Measurements from ENCODE around the gene ZSCAN31. TPM values are rescaled to one million over a fixed set of nuclear protein-coding genes. Genes with fewer than 3 reads are reported as not detected.
"Not testable (repeated sequence)": the region's sequence is repeated elsewhere in the genome, so short reads cannot be mapped to it uniquely, and the experiment has no call there.

Gene ZSCAN31
- polyA plus RNA-seq, 6 donors from 2014 or later = 0.54 to 3.3 (median 1.5) TPM; not detected in 1

DNA sequence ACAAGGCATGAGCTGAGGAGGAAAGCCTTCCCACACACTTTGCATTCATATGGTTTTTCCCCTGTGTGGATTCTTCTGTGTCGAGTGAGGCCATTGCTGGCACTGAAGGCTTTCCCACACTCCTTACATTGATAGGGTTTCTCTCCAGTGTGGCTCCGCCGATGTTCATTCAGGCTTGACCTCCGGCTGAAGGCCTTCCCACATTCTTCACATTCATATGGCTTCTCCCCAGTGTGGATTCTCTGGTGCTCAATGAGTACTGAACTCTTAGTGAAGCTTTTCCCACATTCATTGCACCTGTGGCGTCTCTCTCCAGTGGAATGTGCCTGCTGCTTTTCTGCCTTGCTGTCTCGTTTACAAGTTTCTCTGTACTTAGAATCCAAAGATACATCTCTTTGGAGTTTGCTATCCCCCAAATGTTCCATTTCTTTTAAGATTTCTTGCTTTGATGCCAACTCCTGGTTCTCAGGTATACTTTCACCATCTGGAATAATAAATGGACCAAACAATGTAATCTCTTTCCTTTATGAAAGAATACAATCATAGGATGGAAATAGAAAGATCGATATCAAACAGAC, 9.5 kb downstream of the ZSCAN31 start:
- Mint-ChIP-seq H3K4me3 (no peak overlapping the region), H3K36me3 (peaks cover 30 to 44% of the 10 kb centered on the region in 2 donors)

DNA sequence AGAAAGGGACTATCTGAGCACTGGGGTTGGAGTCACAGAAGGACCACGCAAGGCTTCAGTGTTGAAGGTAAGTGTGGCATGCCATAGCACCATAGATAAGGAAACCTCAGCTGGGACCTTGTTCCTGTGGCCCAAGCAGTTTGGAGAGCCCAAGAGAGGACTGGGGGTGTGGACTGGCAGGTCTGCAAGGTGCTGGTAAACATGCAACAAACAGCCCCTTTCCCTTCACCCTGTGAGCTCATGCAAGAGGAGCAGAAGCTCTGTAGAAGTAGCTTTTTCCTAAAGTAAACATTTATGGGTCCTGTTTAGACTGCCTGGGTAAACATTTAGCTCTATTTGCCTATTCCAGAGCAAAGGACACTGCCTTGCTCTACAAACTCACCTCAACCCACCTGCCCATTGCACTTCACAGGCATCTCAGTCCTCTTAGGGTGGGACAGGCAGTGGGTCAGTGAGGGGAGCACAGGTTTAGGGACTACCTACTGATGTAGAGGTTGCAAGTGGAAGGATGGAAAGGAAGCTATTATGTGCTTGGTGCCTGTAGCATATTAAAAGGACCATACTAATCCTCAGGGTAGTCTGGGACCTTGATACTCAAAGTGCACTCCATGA, 12.0 kb downstream of the ZSCAN31 start:
- H3K4me1 Mint-ChIP-seq = no peaks in the 10 kb centered on the region
- H3K36me3 Mint-ChIP-seq = peaks cover 32 to 41% of the 10 kb centered on the region in 2 donors
- no peak overlapping the region for H3K4me3 Mint-ChIP-seq
- no peak for ATAC-seq (ENCODE audit: low read depth in 2 of 2)
- H3K27ac Mint-ChIP-seq = peak overlapping the region in 1 of 6 donors; percentile 38
- H3K9me3 Mint-ChIP-seq = peaks cover 23 to 59% (median 40%) of the 10 kb centered on the region in 7 donors
- no peak for DNase-seq
- H3K27me3 Mint-ChIP-seq = peaks cover 0 to 10% (median 0%) of the 10 kb centered on the region in 3 donors

More for the DNA sequence above, 9.5 kb downstream of the ZSCAN31 start:
- Mint-ChIP-seq H3K4me1 (no peaks in the 10 kb centered on the region), H3K9me3 (peaks cover 27 to 52% (median 41%) of the 10 kb centered on the region in 7 donors), H3K27ac (no peak overlapping the region), H3K27me3 (peaks cover 0 to 10% (median 0%) of the 10 kb centered on the region in 3 donors)
- no peak for ATAC-seq (ENCODE audit: low read depth in 2 of 2)
- DNase-seq = no peak

DNA sequence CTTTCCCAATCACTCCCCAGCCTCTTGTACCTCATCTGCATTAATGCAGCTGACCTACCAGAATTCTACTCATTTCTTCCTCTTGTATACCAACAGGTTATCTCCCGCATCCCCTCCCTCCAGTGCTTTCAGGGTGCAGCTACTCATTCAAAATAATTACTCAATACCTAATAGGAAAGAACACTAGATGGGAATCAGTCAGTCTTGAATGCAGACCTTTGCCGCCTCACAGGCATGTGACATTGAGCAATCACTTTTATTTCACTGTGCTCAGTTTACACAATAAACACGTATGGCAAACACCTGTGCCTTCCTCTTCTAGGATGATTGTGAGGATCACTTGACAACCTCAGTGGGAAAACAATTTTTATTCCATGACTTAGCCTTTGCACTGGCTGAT, 13.3 kb downstream of the ZSCAN31 start:
- peaks cover 21 to 49% (median 30%) of the 10 kb centered on the region in 7 donors for H3K9me3 Mint-ChIP-seq
- H3K4me3 Mint-ChIP-seq = no peak overlapping the region
- peaks cover 0 to 10% (median 0%) of the 10 kb centered on the region in 3 donors for H3K27me3 Mint-ChIP-seq
- H3K36me3 Mint-ChIP-seq = peaks cover 28 to 33% of the 10 kb centered on the region in 2 donors
- no peaks in the 10 kb centered on the region for H3K4me1 Mint-ChIP-seq
- ATAC-seq (ENCODE audit: low read depth in 2 of 2) (no peak), DNase-seq (no peak)
- no peak overlapping the region for H3K27ac Mint-ChIP-seq

DNA sequence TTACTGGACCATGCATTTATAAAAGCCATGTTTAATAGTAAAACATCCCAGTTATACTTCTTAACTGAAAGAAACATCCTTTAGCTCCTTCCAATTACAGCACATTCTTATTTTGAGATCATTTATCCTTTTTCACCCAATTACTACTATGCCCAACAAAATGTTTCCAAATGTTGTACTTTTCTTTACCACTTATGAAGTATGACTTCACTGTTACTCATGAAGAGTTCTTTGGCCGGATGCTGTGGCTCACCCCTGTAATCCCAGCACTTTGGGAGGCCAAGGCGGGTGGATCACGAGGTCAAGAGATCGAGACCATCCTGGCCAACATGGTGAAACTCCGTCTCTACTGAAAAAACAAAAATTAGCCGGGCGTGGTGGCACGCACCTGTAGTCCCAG, 18.1 kb downstream of the ZSCAN31 start:
- peaks cover 7 to 11% of the 10 kb centered on the region in 2 donors for H3K36me3 Mint-ChIP-seq
- not testable (repeated sequence) for DNase-seq; H3K27me3 Mint-ChIP-seq; H3K4me1 Mint-ChIP-seq; H3K27ac Mint-ChIP-seq; H3K4me3 Mint-ChIP-seq; ATAC-seq (ENCODE audit: low read depth in 2 of 2); H3K9me3 Mint-ChIP-seq

DNA sequence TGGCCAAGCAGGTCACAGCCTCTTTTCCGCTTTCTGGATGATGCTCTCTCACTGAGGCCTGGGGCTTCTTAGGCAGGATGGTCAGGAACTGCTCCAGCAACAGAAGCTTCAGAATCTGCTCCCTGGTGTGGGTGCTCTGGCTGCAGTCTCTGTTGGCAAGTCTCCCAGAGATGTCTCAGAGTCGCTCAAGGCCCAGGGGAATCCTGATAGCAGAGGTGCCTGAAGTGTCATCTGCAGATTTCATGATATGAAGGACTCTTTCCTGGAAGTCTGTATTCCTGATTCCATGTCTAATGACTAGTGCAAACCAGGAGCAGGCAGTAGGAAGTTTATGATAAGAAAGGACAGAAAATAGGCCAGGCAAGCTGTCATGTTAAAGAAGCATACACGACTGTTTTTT, 20.3 kb downstream of the ZSCAN31 start:
- peaks cover 0 to 2% (median 1%) of the 10 kb centered on the region in 7 donors for H3K9me3 Mint-ChIP-seq
- DNase-seq (no peak), ATAC-seq (ENCODE audit: low read depth in 2 of 2) (no peak)
- peaks cover 0 to 11% of the 10 kb centered on the region in 2 donors for H3K36me3 Mint-ChIP-seq
- H3K27me3 Mint-ChIP-seq = peaks cover 4 to 12% (median 11%) of the 10 kb centered on the region in 3 donors
- no peak overlapping the region for H3K27ac Mint-ChIP-seq
- no peaks in the 10 kb centered on the region for H3K4me1 Mint-ChIP-seq
- H3K4me3 Mint-ChIP-seq = no peak overlapping the region

DNA sequence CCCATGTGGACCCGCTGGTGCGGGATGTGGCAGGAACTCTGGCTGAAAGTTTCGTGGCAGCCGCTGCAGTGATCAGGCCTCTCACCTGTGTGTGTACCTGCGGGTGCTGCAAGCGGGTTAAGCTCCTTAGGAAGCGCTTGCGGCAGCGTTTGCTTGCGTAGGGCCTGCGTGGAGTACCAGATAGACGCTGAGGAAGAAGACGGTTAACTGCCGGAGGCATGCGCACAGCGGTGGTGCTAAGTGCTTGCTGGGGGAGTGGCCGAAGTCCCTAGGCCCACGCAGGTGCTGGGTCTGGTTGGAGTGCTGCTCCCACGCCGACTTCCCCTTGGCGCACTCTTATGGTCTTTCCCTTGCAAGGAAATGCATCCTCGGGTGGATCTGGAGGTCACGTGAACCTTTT, 23.0 kb downstream of the ZSCAN31 start:
- H3K4me1 Mint-ChIP-seq = no peaks in the 10 kb centered on the region
- H3K9me3 Mint-ChIP-seq = peaks cover 0 to 5% (median 0%) of the 10 kb centered on the region in 7 donors
- no peak overlapping the region for H3K27ac Mint-ChIP-seq
- H3K4me3 Mint-ChIP-seq = no peak overlapping the region
- H3K36me3 Mint-ChIP-seq = peaks cover 5 to 11% of the 10 kb centered on the region in 2 donors
- ATAC-seq (ENCODE audit: low read depth in 2 of 2) (no peak), DNase-seq (no peak)
- peaks cover 4 to 12% (median 11%) of the 10 kb centered on the region in 3 donors for H3K27me3 Mint-ChIP-seq

DNA sequence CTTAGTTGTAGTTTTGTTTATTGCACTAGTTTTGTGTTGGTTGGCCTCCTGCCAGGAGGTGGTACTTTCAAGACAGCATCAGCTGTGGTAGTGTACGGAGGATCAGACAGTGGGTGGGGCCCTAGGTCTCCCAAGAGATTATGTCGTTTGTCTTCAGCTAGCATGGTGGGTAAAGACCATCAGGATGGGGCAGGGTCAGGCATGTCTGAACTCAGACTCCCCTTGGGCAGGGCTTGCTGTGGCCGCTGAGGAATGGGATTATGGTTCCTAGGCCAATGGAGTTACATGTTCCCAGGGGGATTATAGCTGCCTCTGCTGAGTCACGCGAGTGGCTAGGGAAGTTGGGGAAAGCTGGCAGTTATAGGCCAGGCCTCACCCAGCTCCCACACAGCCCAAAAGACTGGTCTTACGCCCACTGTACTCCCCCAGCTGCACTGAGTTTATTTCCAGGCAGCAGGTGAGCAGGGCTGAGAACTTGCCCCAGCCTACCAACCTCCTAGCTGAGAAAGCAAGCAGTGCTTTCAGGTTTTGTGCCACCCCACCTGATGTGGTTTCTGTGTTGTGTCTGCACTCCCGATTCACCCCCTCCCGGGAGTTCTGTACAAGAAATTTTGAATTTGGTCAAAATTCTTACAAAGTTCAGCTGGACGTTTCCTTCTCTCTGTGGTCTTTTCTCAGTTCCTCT, 24.7 kb downstream of the ZSCAN31 start:
- Mint-ChIP-seq H3K9me3 (peaks cover 0 to 12% (median 8%) of the 10 kb centered on the region in 7 donors), H3K36me3 (peaks cover 5 to 17% of the 10 kb centered on the region in 2 donors), H3K27ac (no peak overlapping the region), H3K4me3 (no peak overlapping the region), H3K27me3 (peaks cover 4 to 12% (median 11%) of the 10 kb centered on the region in 3 donors), H3K4me1 (no peaks in the 10 kb centered on the region)
- ATAC-seq (ENCODE audit: low read depth in 2 of 2) (no peak), DNase-seq (no peak)

DNA sequence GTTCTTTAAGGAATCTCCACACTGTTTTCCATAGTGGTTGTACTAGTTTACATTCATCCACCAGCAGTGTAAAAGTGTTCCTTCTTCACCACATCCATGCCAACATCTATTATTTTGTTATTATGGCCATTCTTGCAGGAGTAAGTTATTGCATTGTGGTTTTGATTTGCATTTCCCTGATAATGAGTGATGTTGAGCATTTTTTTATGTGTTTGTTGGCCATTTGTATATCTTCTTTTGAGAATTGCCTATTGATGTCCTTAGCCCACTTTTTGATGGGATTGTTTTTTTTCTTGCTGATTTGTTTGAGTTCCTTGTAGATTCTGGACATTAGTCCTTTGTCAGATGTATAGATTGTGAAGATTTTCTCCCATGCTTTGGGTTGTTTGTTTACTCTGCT, 29.6 kb downstream of the ZSCAN31 start:
- peaks cover 8 to 10% of the 10 kb centered on the region in 2 donors for H3K36me3 Mint-ChIP-seq
- H3K4me1 Mint-ChIP-seq; ATAC-seq (ENCODE audit: low read depth in 2 of 2); H3K4me3 Mint-ChIP-seq; DNase-seq; H3K27me3 Mint-ChIP-seq: not testable (repeated sequence)
- peaks cover 0 to 15% (median 6%) of the 10 kb centered on the region in 7 donors for H3K9me3 Mint-ChIP-seq
- H3K27ac Mint-ChIP-seq = peak overlapping the region in 1 of 6 donors; percentile 6

DNA sequence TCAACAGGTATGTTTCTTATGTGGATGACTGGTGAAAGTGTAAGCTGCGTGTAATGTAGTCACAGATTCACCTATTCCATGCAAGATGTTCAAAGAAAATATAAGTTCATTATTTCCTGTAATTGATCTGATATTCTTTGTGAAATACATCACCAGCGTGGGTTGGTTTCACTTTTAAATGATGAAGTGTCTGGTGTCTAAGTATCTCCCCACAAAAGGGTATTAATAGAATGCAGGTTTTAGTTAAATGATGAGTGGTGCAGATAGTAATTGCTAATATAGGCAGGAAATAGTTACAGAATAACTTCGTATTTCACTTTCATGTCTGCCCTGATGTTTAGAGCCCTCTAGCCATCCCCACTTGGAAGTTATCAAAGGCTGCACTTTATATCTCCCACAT, 32.4 kb downstream of the ZSCAN31 start:
- no peak for ATAC-seq (ENCODE audit: low read depth in 2 of 2)

DNA sequence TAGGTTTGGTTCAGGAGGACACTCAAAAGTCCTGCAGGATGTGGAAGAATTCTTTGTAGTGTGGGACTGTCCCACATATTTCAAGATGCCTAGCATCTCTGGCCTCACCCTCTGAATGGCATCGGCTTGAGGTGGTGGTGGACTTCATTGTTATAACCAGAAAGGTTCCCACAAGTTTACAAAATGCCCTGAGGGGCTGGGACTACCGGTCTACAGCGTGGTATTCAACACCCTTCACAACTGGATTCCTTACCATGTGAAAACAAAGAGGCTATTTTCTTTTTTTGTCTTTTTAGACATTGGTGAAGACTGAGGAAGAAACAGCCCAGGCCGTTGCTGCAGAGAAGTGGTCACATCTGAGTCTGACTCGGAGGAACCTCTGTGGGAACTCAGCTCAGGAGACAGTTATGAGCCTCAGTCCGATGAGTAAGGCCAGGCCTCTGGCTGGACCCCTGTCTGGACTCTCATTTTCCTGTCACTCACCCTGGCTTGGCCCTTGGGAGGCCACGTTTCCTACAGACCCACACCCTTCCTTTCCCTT, 39.4 kb downstream of the ZSCAN31 start:
- Mint-ChIP-seq H3K36me3 (peaks cover 0 to 16% of the 10 kb centered on the region in 2 donors), H3K27me3 (no peaks in the 10 kb centered on the region), H3K27ac (no peak overlapping the region), H3K4me1 (no peaks in the 10 kb centered on the region), H3K9me3 (peaks cover 0 to 4% (median 0%) of the 10 kb centered on the region in 7 donors), H3K4me3 (no peak overlapping the region)
- no peak for ATAC-seq (ENCODE audit: low read depth in 2 of 2)
- no peak for DNase-seq

More for the DNA sequence above, 32.4 kb downstream of the ZSCAN31 start:
- H3K9me3 Mint-ChIP-seq = peaks cover 0 to 15% (median 6%) of the 10 kb centered on the region in 7 donors
- H3K36me3 Mint-ChIP-seq = peaks cover 8 to 9% of the 10 kb centered on the region in 2 donors
- no peaks in the 10 kb centered on the region for H3K4me1 Mint-ChIP-seq
- no peak for DNase-seq
- H3K27me3 Mint-ChIP-seq = no peaks in the 10 kb centered on the region
- no peak overlapping the region for H3K4me3 Mint-ChIP-seq
- H3K27ac Mint-ChIP-seq = no peak overlapping the region

DNA sequence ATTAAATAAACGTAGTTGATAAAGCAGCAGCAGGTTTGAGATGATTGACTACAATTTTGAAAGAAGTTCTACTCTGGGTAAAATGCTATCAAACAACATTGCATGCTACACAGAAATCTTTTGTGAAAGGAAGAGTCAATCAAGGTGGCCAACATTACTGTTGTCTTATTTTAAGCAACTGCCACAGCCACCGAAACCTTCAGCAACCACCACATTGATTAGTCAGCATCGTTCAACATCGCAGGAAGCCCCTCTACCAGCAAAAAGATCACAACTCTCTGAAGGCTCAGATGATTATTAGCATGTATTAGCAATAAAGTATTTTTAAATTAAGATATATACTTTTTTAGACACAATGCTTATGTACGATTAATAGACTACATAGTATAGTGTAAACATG, 40.6 kb downstream of the ZSCAN31 start:
- no peak for ATAC-seq (ENCODE audit: low read depth in 2 of 2)
- H3K36me3 Mint-ChIP-seq = peaks cover 0 to 10% of the 10 kb centered on the region in 2 donors
- H3K4me3 Mint-ChIP-seq = no peak overlapping the region
- peaks cover 0 to 4% (median 0%) of the 10 kb centered on the region in 7 donors for H3K9me3 Mint-ChIP-seq
- no peak for DNase-seq
- no peaks in the 10 kb centered on the region for H3K4me1 Mint-ChIP-seq
- no peak overlapping the region for H3K27ac Mint-ChIP-seq
- no peaks in the 10 kb centered on the region for H3K27me3 Mint-ChIP-seq

DNA sequence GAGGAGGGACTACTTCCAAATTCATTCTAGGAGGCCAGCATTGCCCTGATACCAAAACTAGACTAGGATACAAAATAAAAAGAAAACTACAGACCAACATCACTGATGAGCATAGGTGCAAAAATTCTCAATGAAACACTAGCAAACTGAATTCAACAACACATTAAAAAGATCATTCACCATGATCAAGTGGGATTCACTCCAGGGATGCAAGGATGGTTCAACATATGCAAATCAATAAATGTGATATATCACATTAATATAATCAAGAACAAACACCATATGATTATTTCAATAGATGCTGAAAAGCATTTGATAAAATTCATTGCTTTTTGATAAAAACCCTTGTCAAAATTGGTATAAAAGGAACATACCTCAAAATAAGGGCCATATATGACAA, 44.4 kb downstream of the ZSCAN31 start:
- Mint-ChIP-seq H3K4me3 (no peak overlapping the region), H3K9me3 (peaks cover 0 to 4% (median 0%) of the 10 kb centered on the region in 7 donors), H3K36me3 (peaks cover 0 to 16% of the 10 kb centered on the region in 2 donors), H3K27me3 (peaks cover 0 to 2% (median 0%) of the 10 kb centered on the region in 3 donors), H3K27ac (no peak overlapping the region), H3K4me1 (no peaks in the 10 kb centered on the region)
- no peak for DNase-seq
- no peak for ATAC-seq (ENCODE audit: low read depth in 2 of 2)

DNA sequence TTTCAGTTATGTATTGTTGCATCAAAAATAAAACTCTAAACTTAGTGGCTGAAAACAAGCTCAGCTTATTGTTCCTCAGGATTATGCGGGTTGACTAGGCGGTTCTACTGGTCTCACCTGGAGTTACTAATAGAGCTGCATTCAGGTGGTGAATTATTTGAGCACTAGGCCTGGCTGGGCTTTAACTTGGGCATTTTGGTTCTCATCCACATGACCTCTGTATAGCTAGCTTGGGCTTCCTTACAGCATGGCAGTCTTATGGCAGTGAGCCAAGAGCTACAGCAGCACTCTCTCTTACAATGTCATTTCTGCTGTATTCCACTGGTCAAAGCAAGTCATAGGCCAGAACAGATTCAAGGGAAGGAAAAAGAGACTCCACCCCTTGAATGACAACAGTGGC, 53.0 kb downstream of the ZSCAN31 start:
- DNase-seq = no peak
- H3K4me3 Mint-ChIP-seq = peak overlapping the region in 3 of 8 donors; percentile 9 to 84 (median 60)
- H3K9me3 Mint-ChIP-seq = no peaks in the 10 kb centered on the region
- H3K27ac Mint-ChIP-seq = no peak overlapping the region
- H3K27me3 Mint-ChIP-seq = peaks cover 16 to 24% (median 20%) of the 10 kb centered on the region in 3 donors
- no peak for ATAC-seq (ENCODE audit: low read depth in 2 of 2)
- H3K36me3 Mint-ChIP-seq = peaks cover 0 to 13% of the 10 kb centered on the region in 2 donors
- H3K4me1 Mint-ChIP-seq = peaks cover 6 to 11% (median 10%) of the 10 kb centered on the region in 3 donors

All from naive B cell (primary cell).